Measurements from ENCODE around the gene DOLK. TPM values are rescaled to one million over a fixed set of nuclear protein-coding genes. Genes with fewer than 3 reads are reported as not detected.

The DOLK gene
- total RNA-seq, 1 experiment from 2014 or later: 12.0 TPM

DNA sequence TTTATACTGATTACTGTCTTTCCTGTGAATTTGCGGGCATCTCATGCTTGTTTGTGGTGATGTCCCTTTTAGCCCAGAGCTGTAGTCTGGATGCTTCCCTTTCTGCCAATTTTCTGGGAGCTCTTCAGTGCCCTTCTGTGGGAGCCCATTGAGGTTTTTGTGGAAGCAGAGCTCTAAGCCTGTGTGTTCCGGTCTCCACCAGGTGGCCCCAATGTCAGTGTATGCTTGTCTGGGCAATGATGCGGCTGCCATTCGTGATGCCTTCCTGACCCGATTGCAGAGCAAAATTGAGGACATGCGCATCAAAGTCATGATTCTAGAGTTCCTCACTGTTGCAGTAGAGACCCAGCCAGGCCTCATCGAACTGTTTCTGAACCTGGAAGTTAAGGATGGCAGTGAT, 45.6 kb upstream of the DOLK start:
- H3K27me3 ChIP-seq (ENCODE audit: insufficient read depth, low read length): no peaks in the 10 kb centered on the region
- no peaks in the 10 kb centered on the region for H3K9me3 ChIP-seq (ENCODE audit: control insufficient read depth in 1 of 2, insufficient read depth in 1 of 2, low read depth in 1 of 2, low read length in 2 of 2)
- H4K20me1 ChIP-seq (ENCODE audit: insufficient read depth): no peaks in the 10 kb centered on the region
- peak; percentile 87 for ATAC-seq
- H3K4me1 ChIP-seq (ENCODE audit: control insufficient read depth in 1 of 2, insufficient read depth in 2 of 2, low read length in 2 of 2): no peaks in the 10 kb centered on the region
- BruUV-seq (replicated peaks): no TSS peak
- ChIA-PET CTCF (interaction anchor here (0.6 to 0.7 kb wide), 2 partner anchors 27 to 260 kb away, joined by 3 read pairs; no protein-coding TSS in a partner anchor), RAD21 (ENCODE audit: low non-redundant PET in 1 of 2, low total read pairs in 2 of 2, uncharacterized antibody in 2 of 2, unreplicated experiment in 2 of 2) (interaction anchor here in 1 of 2 experiments (0.8 kb wide), 1 partner anchor 35 kb away, joined by 3 read pairs; the partner anchor contains the start of gene SH3GLB2), POLR2A (no interaction called here)
- no peak overlapping the region for H3K4me2 ChIP-seq (ENCODE audit: low read length)
- no peak overlapping the region for H3K9ac ChIP-seq (ENCODE audit: low read length)
- TF ChIP-seq, protein P1, sequence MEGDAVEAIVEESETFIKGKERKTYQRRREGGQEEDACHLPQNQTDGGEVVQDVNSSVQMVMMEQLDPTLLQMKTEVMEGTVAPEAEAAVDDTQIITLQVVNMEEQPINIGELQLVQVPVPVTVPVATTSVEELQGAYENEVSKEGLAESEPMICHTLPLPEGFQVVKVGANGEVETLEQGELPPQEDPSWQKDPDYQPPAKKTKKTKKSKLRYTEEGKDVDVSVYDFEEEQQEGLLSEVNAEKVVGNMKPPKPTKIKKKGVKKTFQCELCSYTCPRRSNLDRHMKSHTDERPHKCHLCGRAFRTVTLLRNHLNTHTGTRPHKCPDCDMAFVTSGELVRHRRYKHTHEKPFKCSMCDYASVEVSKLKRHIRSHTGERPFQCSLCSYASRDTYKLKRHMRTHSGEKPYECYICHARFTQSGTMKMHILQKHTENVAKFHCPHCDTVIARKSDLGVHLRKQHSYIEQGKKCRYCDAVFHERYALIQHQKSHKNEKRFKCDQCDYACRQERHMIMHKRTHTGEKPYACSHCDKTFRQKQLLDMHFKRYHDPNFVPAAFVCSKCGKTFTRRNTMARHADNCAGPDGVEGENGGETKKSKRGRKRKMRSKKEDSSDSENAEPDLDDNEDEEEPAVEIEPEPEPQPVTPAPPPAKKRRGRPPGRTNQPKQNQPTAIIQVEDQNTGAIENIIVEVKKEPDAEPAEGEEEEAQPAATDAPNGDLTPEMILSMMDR (IDR thresholded peaks at IDR 0.05 in 2 of 3, conservative IDR thresholded peaks at IDR 0.05 in 1 of 3; ENCODE audit: borderline replicate concordance in 1 of 3, insufficient read depth in 1 of 3, low read depth in 2 of 3, low read length in 2 of 3): peak; percentile 33 to 44 (median 40); a peak in 5 of 6 replicates
- TF ChIP-seq CEBPB (IDR thresholded peaks at IDR 0.05; ENCODE audit: low read depth) (no peak), EZH2 (IDR thresholded peaks at IDR 0.05) (no peak), EZH2phosphoT487 (IDR thresholded peaks at IDR 0.05; ENCODE audit: borderline replicate concordance) (no peak), ZNF274 (IDR thresholded peaks at IDR 0.05; ENCODE audit: low read depth, low read length) (no peak), SIN3A (IDR thresholded peaks at IDR 0.05; ENCODE audit: low read depth) (no peak), EGR1 (IDR thresholded peaks at IDR 0.05; ENCODE audit: low read depth) (no peak), RAD21 (IDR thresholded peaks at IDR 0.05; ENCODE audit: low read depth) (peak; percentile 40), YY1 (IDR thresholded peaks at IDR 0.05; ENCODE audit: extremely low read depth, insufficient replicate concordance, low read depth, low read length) (no peak), ELF1 (IDR thresholded peaks at IDR 0.05; ENCODE audit: borderline replicate concordance, low read depth) (no peak), CBX3 (IDR thresholded peaks at IDR 0.05; ENCODE audit: low read depth) (no peak)
- TF ChIP-seq, protein P2, sequence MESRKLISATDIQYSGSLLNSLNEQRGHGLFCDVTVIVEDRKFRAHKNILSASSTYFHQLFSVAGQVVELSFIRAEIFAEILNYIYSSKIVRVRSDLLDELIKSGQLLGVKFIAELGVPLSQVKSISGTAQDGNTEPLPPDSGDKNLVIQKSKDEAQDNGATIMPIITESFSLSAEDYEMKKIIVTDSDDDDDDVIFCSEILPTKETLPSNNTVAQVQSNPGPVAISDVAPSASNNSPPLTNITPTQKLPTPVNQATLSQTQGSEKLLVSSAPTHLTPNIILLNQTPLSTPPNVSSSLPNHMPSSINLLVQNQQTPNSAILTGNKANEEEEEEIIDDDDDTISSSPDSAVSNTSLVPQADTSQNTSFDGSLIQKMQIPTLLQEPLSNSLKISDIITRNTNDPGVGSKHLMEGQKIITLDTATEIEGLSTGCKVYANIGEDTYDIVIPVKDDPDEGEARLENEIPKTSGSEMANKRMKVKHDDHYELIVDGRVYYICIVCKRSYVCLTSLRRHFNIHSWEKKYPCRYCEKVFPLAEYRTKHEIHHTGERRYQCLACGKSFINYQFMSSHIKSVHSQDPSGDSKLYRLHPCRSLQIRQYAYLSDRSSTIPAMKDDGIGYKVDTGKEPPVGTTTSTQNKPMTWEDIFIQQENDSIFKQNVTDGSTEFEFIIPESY (IDR thresholded peaks at IDR 0.05; ENCODE audit: extremely low read depth, insufficient replicate concordance, low read length): no peak
- TF ChIP-seq, protein P3, sequence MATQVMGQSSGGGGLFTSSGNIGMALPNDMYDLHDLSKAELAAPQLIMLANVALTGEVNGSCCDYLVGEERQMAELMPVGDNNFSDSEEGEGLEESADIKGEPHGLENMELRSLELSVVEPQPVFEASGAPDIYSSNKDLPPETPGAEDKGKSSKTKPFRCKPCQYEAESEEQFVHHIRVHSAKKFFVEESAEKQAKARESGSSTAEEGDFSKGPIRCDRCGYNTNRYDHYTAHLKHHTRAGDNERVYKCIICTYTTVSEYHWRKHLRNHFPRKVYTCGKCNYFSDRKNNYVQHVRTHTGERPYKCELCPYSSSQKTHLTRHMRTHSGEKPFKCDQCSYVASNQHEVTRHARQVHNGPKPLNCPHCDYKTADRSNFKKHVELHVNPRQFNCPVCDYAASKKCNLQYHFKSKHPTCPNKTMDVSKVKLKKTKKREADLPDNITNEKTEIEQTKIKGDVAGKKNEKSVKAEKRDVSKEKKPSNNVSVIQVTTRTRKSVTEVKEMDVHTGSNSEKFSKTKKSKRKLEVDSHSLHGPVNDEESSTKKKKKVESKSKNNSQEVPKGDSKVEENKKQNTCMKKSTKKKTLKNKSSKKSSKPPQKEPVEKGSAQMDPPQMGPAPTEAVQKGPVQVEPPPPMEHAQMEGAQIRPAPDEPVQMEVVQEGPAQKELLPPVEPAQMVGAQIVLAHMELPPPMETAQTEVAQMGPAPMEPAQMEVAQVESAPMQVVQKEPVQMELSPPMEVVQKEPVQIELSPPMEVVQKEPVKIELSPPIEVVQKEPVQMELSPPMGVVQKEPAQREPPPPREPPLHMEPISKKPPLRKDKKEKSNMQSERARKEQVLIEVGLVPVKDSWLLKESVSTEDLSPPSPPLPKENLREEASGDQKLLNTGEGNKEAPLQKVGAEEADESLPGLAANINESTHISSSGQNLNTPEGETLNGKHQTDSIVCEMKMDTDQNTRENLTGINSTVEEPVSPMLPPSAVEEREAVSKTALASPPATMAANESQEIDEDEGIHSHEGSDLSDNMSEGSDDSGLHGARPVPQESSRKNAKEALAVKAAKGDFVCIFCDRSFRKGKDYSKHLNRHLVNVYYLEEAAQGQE (IDR thresholded peaks at IDR 0.05; ENCODE audit: low read depth): no peak
- TF ChIP-seq, protein P4, sequence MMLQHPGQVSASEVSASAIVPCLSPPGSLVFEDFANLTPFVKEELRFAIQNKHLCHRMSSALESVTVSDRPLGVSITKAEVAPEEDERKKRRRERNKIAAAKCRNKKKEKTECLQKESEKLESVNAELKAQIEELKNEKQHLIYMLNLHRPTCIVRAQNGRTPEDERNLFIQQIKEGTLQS (IDR thresholded peaks at IDR 0.05): no peak
- H3K36me3 ChIP-seq (ENCODE audit: control insufficient read depth in 1 of 2, insufficient read depth in 2 of 2, low read length in 2 of 2): peaks cover 56 to 61% of the 10 kb centered on the region in 2 experiments
- H3K27ac ChIP-seq (ENCODE audit: low read depth, low read length): no peak overlapping the region
- intact Hi-C loops (cut with micrococcal nuclease): no loop called here
- no peaks in the 10 kb centered on the region for H3K79me2 ChIP-seq (ENCODE audit: insufficient read depth, low read length)
- no peak overlapping the region for H3K4me3 ChIP-seq (replicated peaks in 1 of 2; ENCODE audit: low read depth in 1 of 2, low read length in 2 of 2)
- H2AFZ ChIP-seq (ENCODE audit: low read depth, low read length, poor library complexity, severe bottlenecking): no peak overlapping the region
- no peak for DNase-seq (ENCODE audit: low read depth, low spot score)
- H3K9me2 ChIP-seq (ENCODE audit: insufficient read depth): no peaks in the 10 kb centered on the region
